Osteocyte (in vitro differentiated cells): ENCODE results near the gene ZNF600. TPM values are rescaled to one million over a fixed set of nuclear protein-coding genes. Genes with fewer than 3 reads are reported as not detected.
"Not testable (repeated sequence)": the region's sequence is repeated elsewhere in the genome, so short reads cannot be mapped to it uniquely, and the experiment has no call there.

Experiments
- DNase-seq: peaks from one replicate; pipeline ENCODE4 v3.0.0; 2021; ENCODE audit warnings: mixed read lengths; ENCODE audit not compliant: unreplicated experiment; ENCODE audit errors: extremely low spot score
- H3K27ac Mint-ChIP-seq: one replicate; pipeline ENCODE4 v1.8.0; 2021; ENCODE audit warnings: mild to moderate bottlenecking, mixed read lengths; ENCODE audit not compliant: unreplicated experiment
- H3K27me3 Mint-ChIP-seq: one replicate; pipeline ENCODE4 v1.8.0; 2021; ENCODE audit warnings: mixed read lengths; ENCODE audit not compliant: unreplicated experiment
- H3K36me3 Mint-ChIP-seq: one replicate; pipeline ENCODE4 v1.8.0; 2021; ENCODE audit warnings: mixed read lengths; ENCODE audit not compliant: unreplicated experiment
- H3K4me1 Mint-ChIP-seq: one replicate; pipeline ENCODE4 v1.8.0; 2021; ENCODE audit warnings: mixed read lengths; ENCODE audit not compliant: unreplicated experiment
- H3K4me3 Mint-ChIP-seq: one replicate; pipeline ENCODE4 v1.8.0; 2021; ENCODE audit warnings: mild to moderate bottlenecking, moderate library complexity, mixed read lengths; ENCODE audit not compliant: unreplicated experiment
- H3K9me3 Mint-ChIP-seq: one replicate; pipeline ENCODE4 v1.8.0; 2021; ENCODE audit warnings: mixed read lengths; ENCODE audit not compliant: unreplicated experiment
- total RNA-seq: library from RNA; stranded (reverse); gene quantifications from 2 replicates; pipeline ENCODE4 v1.2.1, GENCODE V29; 2021
- TF ChIP-seq, protein P1 (sequence below): fragments of 200-600 bp; sonication (generic); IDR thresholded peaks from 2 replicates; pipeline ENCODE4 v1.5.0; 2021; ENCODE audit warnings: antibody characterized with exemption, mild to moderate bottlenecking, moderate library complexity

ZNF600 gene
- total RNA-seq, 1 donor from 2014 or later, result 10.8 TPM

DNA sequence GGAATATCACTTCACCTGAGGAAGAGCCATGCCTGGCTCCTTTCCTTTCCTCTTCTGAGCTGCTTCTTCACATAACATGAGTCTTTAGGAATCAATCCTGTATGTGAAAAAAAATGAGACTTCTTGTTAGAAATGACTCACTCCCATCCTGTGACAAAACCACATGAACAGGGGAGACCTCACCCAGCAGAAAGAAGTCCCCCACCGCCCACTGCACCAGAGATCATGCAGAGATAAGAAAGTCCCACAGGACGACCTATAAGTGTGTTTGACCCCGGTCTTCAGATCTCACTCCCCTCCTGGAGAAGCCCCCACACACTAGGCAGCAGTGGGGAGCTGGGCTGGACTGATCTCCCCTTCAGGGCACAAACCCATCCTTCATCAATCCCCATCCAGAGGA lies 7.8 kb downstream of the ZNF600 start:
- Mint-ChIP-seq H3K4me3 (no peak overlapping the region), H3K9me3 (peaks cover 12% of the 10 kb centered on the region), H3K36me3 (peaks cover 54% of the 10 kb centered on the region), H3K4me1 (no peaks in the 10 kb centered on the region), H3K27ac (no peak overlapping the region), H3K27me3 (no peaks in the 10 kb centered on the region)
- DNase-seq, result no peak
- TF ChIP-seq, protein P1, sequence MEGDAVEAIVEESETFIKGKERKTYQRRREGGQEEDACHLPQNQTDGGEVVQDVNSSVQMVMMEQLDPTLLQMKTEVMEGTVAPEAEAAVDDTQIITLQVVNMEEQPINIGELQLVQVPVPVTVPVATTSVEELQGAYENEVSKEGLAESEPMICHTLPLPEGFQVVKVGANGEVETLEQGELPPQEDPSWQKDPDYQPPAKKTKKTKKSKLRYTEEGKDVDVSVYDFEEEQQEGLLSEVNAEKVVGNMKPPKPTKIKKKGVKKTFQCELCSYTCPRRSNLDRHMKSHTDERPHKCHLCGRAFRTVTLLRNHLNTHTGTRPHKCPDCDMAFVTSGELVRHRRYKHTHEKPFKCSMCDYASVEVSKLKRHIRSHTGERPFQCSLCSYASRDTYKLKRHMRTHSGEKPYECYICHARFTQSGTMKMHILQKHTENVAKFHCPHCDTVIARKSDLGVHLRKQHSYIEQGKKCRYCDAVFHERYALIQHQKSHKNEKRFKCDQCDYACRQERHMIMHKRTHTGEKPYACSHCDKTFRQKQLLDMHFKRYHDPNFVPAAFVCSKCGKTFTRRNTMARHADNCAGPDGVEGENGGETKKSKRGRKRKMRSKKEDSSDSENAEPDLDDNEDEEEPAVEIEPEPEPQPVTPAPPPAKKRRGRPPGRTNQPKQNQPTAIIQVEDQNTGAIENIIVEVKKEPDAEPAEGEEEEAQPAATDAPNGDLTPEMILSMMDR, result no peak

GRCh38 chr19:52756447-52756846 lies 30.1 kb downstream of the ZNF600 start:
- DNase-seq, H3K36me3 Mint-ChIP-seq, H3K27ac Mint-ChIP-seq, H3K4me3 Mint-ChIP-seq, H3K27me3 Mint-ChIP-seq, H3K4me1 Mint-ChIP-seq: not testable (repeated sequence)
- H3K9me3 Mint-ChIP-seq, result peaks cover 22% of the 10 kb centered on the region

DNA sequence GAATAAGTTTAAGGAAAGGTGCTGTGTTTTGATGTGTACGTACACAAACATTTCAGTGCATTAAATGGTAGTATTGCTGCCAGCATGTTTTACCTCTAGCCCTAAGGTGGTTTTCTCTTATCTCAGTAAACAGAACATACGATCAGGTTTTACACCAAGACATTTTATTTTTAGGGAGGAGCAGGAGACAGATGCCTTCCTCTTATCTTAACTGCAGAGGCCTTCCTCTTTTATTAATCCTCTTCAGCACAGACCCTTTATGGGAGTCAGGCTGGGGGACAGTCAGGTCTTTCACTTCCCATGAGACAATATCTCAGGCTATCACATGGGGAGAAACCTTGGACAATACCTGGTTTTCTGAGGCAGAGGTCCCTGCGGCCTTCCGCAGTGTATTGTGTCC lies 36.8 kb downstream of the ZNF600 start:
- no peaks in the 10 kb centered on the region for H3K4me1 Mint-ChIP-seq
- TF ChIP-seq, protein P1, result no peak
- no peak for DNase-seq
- no peaks in the 10 kb centered on the region for H3K36me3 Mint-ChIP-seq
- H3K27me3 Mint-ChIP-seq, result no peaks in the 10 kb centered on the region
- H3K27ac Mint-ChIP-seq, result no peak overlapping the region
- no peak overlapping the region for H3K4me3 Mint-ChIP-seq
- H3K9me3 Mint-ChIP-seq, result no peaks in the 10 kb centered on the region

DNA sequence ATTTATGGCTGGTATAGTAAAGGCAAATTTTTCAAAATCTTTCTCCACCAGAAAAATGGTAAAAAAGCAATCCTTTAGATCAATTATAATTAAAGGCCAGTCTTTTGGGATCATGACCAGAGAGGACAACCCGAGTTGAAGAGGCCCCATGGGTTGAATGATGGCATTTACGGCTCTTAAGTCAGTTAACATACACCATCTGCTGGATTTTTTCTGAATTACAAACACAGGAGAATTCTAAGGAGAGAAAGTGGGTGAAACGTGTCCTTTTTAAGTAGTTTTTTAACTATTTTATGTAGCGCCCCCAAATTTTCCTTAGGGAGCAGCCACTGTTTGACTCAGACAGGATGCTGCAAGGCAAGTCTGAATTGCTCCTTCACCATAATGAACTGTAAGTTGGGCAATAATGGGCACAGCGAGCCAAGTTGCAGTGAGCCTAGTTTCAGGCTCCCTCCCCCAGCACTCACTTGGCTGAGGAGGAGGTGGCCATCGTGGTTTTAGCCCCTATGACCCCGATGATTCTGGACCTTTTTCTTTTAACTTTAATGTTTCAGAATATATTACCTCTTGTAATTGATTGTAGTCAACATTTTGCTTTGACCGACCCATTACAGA lies 38.1 kb downstream of the ZNF600 start:
- TF ChIP-seq, protein P1, result peak; percentile 63
- Mint-ChIP-seq H3K27me3 (no peaks in the 10 kb centered on the region), H3K4me3 (no peak overlapping the region), H3K4me1 (no peaks in the 10 kb centered on the region), H3K27ac (no peak overlapping the region), H3K9me3 (peaks cover 4% of the 10 kb centered on the region), H3K36me3 (no peaks in the 10 kb centered on the region)
- DNase-seq, result no peak

- H3K27me3 Mint-ChIP-seq, H3K4me3 Mint-ChIP-seq, H3K36me3 Mint-ChIP-seq, DNase-seq, H3K4me1 Mint-ChIP-seq, H3K27ac Mint-ChIP-seq, H3K9me3 Mint-ChIP-seq: not testable (repeated sequence)
Observed at GRCh38 chr19:52745919-52746318, 40.7 kb downstream of the ZNF600 start.

DNA sequence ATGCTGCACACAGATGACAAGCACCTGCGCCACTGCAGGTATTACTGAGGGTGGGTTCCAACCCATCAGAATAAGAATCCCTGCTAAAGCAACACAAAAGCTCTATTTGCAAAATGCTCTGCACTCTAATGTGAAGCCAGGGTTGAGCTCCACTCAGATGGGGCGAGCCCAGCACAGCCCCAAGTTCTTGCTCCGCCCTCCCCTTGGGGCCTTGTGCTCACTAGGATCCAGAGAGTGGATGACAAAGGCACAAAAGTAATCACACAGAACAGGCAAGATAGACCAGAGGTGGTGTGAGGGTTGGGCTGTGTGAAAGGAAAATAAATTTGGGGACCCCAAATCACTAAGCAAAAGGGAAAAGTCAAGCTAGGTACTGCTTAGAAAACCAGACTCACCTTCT lies 43.5 kb downstream of the ZNF600 start:
- no peak for DNase-seq
- no peaks in the 10 kb centered on the region for H3K27me3 Mint-ChIP-seq
- TF ChIP-seq, protein P1, result no peak
- H3K9me3 Mint-ChIP-seq, result peaks cover 8% of the 10 kb centered on the region
- no peak overlapping the region for H3K27ac Mint-ChIP-seq
- H3K4me1 Mint-ChIP-seq, result no peaks in the 10 kb centered on the region
- H3K4me3 Mint-ChIP-seq, result no peak overlapping the region
- H3K36me3 Mint-ChIP-seq, result no peaks in the 10 kb centered on the region
